ENCODE measurements around the gene GPRC5C.

GRCh38 chr17:74424117-74424516, 7.8 kb upstream of the GPRC5C start:
- TF ChIP-seq CTCF (IDR thresholded peaks at IDR 0.05) (no peak), EZH2 (IDR thresholded peaks at IDR 0.05; ENCODE audit: borderline replicate concordance, insufficient read depth, low read depth, low read length, poor library complexity, severe bottlenecking) (no peak)

All from B cell (primary cell).